Activated T-cell treated with anti-CD3 and anti-CD28 coated beads for 24 hours (primary cell): Measurements from ENCODE around the gene NEGR1.

Source experiments
- DNase-seq: peaks from one replicate; pipeline ENCODE4 v3.0.0-alpha.2; 2020; ENCODE audit warnings: low read depth

NEGR1 gene

DNA sequence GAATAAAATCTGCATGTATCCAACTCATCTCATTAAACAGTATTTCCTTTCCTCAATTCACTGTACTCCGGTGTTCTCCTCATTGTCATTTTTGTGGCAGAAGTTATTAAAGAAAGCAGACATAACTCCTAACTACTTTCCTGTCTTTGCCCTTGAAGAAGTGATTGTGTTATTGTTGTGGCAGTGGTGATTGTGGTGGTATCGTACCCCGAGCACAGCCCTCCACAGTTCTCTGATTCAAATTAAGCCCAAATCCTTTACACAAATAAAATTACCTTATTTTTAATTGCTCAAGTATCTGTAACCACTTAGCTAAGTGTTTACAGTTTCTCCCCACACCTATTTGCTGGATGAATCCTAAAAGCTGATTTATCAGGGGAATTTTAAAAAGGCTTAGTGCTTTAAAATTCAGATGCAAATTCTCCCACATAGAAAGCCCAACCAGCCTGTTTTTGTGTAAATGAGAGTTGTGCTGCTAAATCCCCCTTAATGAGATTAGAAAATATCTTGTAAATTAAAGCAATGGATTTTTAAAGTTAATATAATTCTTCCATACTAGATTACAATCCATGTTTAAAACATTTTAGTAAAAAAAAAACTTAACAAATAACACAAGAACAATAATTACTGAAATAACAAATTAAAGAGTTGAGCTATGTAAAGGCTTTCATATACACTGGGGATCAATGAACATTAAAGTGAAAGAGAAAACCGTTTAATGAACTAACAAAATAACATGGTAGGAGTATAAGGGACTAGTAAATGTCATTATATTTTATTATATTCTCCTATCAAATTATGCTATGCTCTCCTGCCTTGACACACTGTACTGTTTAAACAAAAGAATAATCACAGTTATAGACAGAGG is 259.0 kb downstream of the NEGR1 start:
- no peak for DNase-seq

DNA sequence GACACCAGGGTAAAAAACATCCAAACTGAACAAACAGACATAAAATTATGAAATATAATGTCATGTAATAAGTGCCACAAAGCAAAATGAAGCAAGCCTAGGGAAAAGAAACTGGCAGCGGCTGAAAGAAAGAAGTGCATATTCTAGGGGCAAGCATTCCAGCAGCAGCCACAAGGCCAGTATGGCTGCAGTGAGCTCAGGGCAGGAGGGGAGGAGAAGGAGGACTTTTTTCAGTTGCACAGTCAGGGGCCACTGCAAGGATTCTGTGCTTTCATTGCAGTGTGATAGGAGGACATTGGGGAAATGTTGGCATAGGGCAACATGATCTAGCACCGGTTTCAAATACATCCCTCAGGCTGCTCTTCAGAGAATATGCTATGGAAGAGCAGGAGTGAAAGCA is 263.8 kb downstream of the NEGR1 start:
- DNase-seq, result no peak

DNA sequence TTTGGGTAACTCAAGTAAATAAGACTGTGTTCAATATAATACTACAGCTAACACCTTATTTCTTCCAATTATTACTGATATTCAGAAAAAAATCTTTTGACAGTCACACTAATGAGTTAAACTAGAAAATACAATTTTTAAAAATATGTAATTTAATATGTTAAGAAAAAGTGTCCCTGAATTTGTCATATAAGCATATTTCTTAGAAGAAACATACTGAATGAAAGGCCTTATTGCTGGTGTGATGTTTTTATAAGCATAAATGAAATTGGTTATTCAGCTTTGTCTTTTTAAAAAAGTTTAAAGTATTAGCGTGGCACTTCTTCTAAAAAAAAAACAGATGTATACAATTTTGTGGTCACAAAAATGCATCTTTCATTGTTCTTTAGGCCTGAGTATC is 267.3 kb downstream of the NEGR1 start:
- DNase-seq, result no peak

DNA sequence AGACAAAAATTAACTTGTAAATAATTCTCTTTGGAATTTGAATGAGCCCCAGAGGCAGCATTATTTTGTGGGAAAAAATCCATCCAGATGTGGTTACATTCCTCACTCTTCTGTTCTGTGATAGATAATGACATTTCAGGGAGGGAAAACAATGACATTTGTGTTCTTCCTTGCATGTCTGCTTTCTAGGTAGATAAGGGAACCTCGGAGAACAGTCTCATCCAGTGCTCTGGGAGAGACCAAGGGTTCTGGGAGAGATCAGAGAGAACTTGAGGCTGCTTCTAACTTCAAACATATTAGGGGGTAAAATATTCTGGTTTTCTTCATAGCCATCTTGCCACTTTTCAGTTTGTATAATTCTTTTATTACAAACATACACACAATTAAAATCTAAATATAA is 269.2 kb downstream of the NEGR1 start:
- no peak for DNase-seq

DNA sequence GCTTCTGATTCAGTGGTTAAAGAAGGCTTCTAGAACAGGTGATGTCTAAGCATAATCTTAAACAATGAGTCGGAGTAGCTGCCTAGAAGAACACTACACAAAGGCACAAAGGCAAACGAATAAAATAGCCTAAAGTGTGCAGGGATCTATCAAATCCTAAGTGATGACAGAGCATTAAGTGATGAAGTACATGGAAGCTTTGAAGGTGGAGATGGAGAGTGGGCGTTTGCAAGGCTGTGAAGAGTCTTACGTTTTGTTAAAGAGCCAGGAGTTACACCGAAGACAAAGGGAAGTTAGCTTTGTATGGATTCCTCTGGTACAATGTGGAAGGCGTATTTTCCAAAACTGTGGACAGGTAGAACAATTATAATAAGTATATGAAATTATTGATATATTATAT is 270.6 kb downstream of the NEGR1 start:
- no peak for DNase-seq

DNA sequence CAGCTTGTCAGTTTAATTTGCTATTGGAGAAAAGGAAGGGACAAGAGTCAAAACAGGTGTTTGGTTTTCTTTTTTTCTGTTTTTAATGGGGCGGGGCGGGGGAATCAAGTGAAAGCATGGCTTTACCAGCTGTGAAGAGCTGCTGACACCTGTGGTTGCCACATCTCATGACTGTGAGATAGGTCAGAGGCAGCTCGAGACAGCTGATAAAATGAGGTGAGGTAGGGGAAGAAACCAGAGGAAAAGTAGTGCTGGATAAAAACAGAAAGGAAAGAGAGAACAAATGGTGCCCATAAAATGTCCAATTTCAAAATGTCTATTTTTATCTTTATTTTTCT is 272.3 kb downstream of the NEGR1 start:
- DNase-seq, result no peak

DNA sequence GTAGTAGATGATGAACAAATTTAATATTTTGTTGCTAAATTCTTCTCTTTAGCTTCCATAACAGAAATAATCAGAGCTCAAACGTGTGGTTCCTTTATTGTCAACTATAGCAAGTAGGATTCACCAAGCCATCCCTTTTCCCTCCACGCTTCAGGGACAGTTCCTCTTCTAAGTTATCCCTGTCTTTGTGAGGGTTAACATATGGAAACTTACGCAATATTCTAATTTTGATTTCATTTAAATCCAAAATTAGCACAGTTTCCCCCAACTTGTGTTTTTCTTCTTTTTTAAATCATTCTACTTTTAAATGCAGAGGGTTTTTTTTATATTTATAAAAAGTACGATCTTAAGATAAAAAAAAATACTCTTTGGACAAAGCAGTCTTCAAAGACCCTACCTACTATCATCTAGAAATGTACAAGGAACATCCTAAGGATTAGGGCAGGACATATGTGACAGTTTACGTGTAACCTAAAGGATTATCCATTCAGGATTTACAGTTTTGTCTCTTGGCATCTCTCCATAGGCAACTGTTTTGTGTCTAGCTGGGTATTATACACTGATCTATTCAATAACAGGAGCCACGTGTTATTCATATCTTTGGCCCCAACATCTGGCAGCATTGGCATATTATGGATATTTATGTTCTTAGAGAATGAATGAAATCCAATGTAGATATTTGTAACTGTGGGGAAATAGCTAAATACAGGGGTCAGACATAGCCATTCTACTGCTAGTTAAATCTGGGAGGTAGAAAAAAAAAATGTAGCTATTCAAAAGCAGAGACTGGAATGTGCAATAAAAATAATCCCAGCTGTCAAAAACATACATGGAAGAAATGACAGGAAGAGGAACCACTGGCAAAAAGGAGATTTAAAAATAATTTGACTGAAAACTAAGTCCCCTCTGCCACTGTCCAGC is 272.9 kb downstream of the NEGR1 start:
- no peak for DNase-seq

DNA sequence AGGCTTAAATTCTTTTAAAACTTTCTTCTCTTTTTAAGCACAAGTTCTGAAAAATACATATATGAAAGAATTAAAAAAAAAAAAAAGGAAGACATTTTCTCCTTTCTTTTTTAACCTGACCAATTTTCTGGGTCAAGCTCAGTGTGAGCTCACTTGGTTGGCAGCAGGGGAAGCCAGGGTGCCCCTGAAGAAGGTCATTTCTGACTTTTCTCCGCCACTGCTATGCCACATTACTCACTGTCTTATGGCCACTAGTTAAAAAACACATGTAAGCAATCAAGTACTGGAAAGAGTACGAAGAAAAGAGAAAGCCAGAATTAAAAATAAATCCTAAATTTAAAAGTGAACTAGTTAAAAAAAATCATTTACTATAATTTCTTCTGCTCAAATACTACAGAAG is 275.0 kb downstream of the NEGR1 start:
- no peak for DNase-seq

DNA sequence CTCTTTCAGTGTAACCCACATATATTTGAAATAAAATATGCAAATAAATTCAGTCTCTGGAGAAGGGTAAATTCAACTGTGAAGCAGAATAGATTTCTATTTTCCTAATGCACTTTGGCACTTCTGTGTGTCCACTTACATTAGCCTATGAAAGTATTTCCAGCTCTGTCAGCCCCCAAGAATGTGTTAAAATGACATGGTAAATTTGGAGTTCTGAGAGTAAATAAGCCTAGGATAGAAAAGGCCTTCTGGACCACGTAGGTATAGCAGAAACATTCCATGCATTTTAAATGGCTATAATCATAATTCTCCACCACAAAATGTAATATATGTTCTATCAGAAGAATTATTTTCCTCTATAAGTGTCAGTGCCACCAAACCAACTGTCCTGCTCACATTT is 276.2 kb downstream of the NEGR1 start:
- no peak for DNase-seq

DNA sequence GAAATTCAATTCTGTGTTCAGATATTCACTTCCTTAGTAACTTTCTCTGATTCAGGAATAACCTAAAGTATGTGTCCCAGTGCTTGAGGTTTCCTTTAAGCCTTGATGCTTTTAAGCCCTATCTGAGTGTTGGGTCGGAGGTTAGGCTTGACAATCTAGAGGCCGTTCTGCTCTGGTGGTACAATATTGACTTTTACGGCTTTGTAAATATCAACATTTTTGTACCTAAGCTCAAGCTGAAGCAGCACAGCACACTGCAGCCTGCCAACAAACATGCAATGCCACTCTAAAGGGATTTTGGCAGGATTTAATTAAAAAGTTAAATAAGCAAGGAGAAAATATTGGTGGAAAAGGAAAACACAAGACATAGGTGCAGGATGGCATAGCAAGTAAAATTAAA is 279.2 kb downstream of the NEGR1 start:
- DNase-seq, result no peak

DNA sequence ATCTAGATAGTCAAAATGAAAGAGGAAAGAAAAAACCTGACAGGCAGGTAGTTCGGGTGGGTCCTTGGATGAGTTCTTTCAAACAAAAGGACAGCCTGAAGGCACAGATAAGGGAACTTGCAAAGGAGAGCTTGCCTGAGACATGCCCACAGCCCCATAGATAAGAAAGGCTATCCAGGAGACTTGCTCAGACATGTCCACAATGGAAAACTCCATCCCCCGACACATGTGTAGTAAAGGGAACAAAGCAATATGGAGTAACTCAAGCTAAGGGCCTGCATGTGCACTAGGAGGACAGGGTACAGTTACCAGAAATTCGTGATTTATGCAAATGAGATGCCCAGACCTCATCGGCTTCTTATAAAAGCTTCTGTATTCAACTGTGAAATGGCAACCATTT is 281.5 kb downstream of the NEGR1 start:
- no peak for DNase-seq

DNA sequence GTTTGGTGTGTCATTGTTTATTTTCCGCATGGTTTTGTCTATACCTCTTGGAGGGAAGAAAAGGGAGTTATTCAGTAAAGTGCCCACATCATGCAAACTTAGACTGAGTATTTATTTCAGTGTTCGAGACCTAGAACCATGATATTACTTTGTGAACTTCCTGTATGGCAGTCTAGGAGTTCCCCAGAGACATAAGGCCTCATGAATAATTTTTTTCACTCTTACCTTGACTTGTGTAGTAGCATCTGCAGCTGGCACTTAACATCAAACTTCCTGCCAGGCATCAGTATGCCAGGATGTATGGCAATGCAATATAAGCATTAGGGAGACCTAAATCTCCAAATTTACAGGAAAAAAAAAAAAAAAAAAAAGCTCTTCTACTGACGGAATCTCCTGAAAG is 287.7 kb downstream of the NEGR1 start:
- no peak for DNase-seq

DNA sequence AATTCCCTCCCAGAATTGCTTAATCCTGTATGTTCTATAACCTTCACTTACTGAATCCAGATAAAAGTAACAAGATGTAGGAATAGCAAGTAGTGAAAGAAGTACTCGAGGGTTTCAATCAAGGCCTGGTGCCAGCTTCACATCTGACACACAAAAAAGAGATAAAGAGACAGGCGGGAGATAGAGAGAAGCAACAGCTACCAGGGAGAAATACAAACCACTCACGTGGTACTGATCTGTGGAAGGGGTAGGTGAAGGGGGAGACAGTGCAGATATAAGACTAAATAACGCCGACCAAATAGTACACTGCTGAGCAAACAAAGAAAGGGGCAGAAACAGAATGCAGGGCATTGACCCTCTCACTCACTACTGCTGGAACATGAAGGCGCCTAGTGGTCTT is 295.2 kb downstream of the NEGR1 start:
- no peak for DNase-seq

DNA sequence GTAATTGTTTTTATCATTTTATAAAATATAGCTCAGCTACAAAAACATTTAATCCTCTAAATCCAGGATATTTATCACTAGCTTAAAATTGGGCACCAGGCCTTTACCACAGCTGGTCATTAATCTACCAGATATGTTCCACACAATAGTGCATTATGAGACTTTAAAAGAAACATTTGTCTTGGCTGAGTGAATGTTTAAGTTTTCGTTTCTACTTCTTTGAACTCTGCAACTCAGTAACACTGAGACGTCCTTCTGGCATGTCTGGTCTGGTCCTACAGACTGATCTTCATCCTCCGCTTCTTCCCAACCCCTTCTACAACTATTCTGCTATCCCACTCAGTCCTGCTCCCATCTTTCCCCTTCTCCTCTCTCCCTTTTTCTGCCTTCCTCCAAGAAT is 296.2 kb downstream of the NEGR1 start:
- DNase-seq, result no peak

DNA sequence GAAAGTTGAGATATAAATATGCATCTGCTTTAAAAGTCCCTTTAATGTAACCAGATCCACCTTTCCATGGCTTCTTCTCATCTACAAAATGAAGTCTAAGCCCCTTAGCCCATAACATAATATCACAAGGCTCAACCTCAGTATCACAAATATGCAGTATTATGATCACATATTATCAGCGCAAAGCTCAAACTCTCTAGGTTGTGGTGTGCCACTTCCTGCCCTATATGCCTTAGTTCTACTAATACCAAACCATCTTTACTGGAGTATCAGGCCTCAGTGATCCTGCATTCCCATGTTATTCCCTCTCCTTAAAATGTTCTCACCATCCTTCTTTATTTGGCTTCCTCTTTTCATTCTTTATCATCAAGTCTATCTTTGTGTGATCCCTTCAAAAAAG is 301.8 kb downstream of the NEGR1 start:
- DNase-seq, result no peak

DNA sequence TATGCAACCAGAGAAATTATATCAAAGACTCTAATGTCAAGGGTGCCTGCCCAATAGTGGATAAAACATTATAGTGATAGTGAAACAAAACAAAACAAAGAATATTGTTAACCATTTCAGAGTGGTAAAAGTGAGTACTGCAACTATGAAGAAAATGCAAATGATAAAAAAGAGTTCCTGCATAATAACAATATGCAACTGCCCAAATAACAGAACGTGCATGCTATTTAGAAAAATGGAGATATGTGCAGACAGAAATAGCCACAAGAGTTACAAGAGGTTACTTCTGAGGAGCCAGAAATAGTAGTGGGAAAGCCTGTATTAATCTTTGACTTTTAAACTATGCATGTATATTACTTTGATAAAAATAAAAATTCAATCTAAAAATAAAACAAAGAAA is 302.5 kb downstream of the NEGR1 start:
- DNase-seq, result no peak

DNA sequence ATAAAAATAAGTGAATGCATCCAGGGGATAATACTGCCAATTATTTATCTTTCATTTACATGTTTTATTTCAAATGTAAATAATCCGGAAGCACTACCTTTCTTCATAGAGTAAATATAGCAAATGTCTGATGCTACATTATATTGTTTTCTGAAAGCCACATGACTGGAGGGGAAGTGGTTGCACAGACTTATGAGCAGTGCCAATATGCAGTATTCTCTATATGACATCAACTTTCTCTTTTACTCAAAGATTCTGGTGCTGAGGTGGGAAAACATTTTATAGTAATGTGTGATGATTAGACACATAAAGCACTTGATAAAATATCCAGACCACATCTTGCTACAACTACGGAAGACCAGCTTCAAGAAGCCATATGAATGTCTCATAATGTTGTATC is 314.7 kb downstream of the NEGR1 start:
- DNase-seq, result no peak

DNA sequence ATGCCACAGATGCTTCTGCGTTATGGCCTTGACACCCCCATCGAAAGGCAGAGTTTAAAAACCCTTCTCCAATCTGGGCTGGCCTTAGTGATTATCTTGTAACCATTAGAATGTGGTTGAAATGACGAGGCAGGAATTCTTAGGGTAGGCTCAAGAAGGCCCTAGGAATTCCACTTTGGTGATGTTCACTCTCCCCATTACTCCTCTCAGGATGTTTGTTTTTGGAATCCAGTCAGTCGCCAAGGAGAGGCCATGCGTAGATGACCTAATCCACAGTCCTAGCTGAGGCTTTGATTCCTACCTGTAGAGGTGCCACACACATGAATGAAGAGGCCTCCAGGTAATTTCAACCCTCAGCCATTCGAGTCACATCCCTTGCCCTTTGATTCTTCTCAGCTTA is 318.2 kb downstream of the NEGR1 start:
- DNase-seq, result no peak

DNA sequence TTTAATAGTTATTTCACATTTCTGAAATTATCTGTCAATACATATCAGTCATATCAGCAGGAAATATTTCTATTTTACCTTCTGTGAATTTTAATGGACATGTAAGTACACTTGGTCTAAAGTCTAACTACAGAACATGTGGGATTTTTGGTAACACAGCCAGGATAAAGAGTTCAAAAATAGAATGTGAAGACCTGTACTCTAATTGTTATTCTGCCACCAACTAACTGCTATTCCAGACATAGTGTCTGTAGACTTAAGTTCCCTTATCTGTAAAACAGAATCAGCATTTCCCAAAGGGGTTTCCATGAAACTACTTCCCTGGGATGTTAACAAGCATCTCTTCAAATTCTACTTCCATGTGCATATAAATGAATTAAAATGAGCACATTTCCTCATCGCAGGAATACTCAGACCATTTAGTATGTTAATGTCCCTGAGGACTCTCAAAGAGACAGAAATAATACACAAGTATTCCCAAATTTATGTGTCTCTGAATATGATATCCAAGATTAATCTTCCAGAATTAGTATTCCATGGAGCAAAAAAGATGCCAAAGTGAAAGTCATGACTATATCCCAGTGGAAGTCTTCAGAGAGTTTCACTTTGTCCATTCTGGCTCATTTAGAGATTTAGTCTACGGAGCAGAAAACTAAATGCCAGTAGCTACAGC is 325.6 kb downstream of the NEGR1 start:
- DNase-seq, result no peak

DNA sequence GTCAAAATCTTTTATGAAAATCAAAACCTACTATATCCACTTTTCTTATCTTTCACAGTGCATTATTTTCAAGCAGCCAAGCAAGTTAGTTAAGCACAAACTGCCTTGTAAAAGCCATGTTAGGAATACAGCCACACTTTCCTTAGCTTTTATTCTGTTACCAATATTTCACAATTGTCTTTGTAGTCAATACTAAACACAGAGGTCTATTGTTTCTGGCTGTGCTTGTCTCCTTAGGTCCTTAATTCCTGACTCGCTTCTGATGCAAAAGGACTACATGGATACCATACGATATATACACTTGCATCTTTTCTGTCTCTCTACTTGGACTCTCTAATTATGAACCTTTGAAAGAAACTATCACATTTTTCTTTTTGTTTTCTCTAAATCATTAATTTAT is 331.8 kb downstream of the NEGR1 start:
- no peak for DNase-seq

DNA sequence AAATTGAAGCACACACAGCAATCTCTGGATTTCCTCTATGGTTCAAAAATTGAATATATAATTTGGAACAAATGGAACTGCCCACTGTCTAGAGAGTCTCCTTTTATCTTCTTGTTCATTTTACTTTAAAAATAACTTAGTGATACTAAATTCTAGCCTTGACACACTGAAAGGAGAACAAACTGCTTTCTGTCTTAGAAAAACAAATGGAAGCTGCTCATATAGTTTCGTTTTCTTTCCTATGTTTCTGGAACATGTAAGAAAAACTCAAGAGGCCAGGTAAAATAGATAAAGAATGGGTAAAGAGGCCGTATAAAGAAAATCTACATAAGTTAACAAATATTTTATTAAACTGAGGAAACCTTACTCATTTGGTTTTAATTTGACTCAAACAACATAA is 332.7 kb downstream of the NEGR1 start:
- DNase-seq, result no peak

DNA sequence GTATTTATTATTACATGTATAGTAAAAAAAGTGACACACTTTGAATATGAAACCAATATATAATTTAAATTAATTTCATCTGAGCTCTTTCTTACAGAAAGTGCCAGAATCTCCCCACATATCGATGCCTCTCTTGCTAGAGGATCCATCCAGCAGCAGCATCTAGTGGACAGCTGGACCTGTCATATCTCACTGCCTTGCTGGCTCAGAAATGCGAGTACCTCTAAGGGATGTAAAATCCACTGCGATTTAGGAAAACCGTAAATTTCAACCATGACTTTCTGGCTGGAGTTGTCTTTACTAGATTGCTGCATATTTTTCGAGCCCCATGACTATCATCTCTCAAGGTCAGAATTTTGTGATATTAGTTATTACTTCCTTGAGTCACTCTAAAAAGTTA is 333.8 kb downstream of the NEGR1 start:
- DNase-seq, result no peak

DNA sequence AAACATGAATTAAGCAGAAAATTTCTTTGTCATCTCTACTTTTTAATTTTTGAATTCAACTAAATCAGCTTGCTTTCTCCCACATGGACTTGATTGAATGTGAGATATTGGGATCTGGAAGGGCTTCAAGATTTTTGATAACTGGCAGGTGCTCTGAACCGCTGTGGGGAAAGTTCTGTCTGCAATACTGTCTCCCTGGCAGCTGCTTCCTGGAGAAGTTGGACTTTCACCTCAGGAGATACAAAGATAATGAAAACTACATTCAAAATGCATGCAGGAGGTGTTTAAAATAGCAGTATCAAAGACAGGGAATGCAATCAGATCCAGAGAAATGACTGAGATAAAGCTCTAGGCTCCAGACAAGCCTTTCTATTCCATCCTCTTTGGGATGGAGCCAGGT is 338.3 kb downstream of the NEGR1 start:
- no peak for DNase-seq
